ENCODE measurements around the gene METTL27. TPM values are rescaled to one million over a fixed set of nuclear protein-coding genes. Genes with fewer than 3 reads are reported as not detected.

The METTL27 gene
- total and polyA plus RNA-seq, 2 experiments from 2014 or later, result 10.1 to 11.0 TPM

- TF ChIP-seq STAT1 (IDR thresholded peaks at IDR 0.05; ENCODE audit: unreplicated experiment) (no peak), JUNB (IDR thresholded peaks at IDR 0.05; ENCODE audit: unreplicated experiment) (no peak), CREB1 (CRISPR knock-in tag; IDR thresholded peaks at IDR 0.05; ENCODE audit: low read depth) (no peak)
Observed at GRCh38 chr7:73882047-73882402, 39.7 kb upstream of the METTL27 start (continued).

DNA sequence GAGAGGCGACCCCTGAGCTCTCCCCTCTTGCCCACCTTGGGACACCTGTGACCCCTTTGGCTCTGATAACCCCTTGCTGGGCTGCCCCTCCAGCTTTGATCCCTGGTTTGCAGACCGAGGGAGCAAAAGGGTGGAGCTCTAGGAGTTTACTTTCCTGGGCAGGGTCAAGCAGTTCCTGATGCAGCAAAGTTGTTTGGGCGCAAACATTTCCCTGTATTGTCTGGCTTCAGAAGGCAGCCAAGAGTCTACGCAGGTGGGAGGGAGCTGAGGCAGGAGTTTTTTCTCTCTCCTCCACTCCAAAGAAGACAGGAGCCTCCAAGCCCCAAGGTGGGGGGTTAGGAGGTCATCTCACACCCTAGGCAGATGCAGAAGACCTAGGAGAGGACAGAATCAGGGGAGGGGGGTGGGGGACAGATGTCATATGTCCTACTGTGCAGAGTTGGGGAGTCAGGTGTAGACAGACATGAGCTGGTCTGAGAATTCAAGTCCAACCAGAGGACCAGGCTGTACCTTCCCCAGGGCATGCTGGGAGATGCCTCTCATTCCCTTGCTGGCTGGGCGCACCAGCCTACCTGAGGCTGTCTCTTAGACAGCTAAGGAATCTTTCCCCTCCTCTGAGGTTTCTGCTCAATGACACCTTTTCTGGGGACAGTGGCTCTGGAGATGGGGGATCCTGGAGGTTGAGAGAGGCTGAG, 39.2 kb upstream of the METTL27 start:
- no peaks in the 10 kb centered on the region for H3K4me1 ChIP-seq (ENCODE audit: insufficient read depth)
- no peaks in the 10 kb centered on the region for H3K9me2 ChIP-seq (ENCODE audit: insufficient read depth)
- H3K27me3 ChIP-seq (ENCODE audit: insufficient read depth), result no peaks in the 10 kb centered on the region
- H3K4me3 ChIP-seq, result no peak overlapping the region
- H3K36me3 ChIP-seq (ENCODE audit: insufficient read depth), result no peaks in the 10 kb centered on the region
- H3K4me2 ChIP-seq, result no peak overlapping the region
- Mint-ChIP-seq H3K9me3 (no peaks in the 10 kb centered on the region), H3K4me3 (no peak overlapping the region), H3K27me3 (ENCODE audit: insufficient read depth, low read depth, poor library complexity) (peaks cover 4% of the 10 kb centered on the region), H3K4me1 (peaks cover 3% of the 10 kb centered on the region; the same call in 2 of the 3 replicates), H3K36me3 (ENCODE audit: low read depth) (no peaks in the 10 kb centered on the region), H3K27ac (no peak overlapping the region)
- TF ChIP-seq, protein P1, sequence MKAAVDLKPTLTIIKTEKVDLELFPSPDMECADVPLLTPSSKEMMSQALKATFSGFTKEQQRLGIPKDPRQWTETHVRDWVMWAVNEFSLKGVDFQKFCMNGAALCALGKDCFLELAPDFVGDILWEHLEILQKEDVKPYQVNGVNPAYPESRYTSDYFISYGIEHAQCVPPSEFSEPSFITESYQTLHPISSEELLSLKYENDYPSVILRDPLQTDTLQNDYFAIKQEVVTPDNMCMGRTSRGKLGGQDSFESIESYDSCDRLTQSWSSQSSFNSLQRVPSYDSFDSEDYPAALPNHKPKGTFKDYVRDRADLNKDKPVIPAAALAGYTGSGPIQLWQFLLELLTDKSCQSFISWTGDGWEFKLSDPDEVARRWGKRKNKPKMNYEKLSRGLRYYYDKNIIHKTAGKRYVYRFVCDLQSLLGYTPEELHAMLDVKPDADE (IDR thresholded peaks at IDR 0.05), result no peak
- TF ChIP-seq JUNB (IDR thresholded peaks at IDR 0.05; ENCODE audit: unreplicated experiment) (no peak), EZH2phosphoT487 (IDR thresholded peaks at IDR 0.05; ENCODE audit: unreplicated experiment) (no peak), REST (IDR thresholded peaks at IDR 0.05; ENCODE audit: unreplicated experiment) (no peak), CTCF (conservative IDR thresholded peaks at IDR 0.05; ENCODE audit: low read depth in 2 of 2) (no peak), ZNF462 (CRISPR knock-in tag; IDR thresholded peaks at IDR 0.05) (no peak), NANOG (IDR thresholded peaks at IDR 0.05; ENCODE audit: borderline replicate concordance) (no peak), EZH2 (IDR thresholded peaks at IDR 0.05; ENCODE audit: low read depth, unreplicated experiment) (no peak), ZNF114 (CRISPR knock-in tag; IDR thresholded peaks at IDR 0.05) (no peak)
- no peak overlapping the region for H2AFZ ChIP-seq
- no peaks in the 10 kb centered on the region for H4K20me1 ChIP-seq (replicated peaks; ENCODE audit: insufficient read depth)
- no peaks in the 10 kb centered on the region for H3K79me2 ChIP-seq (replicated peaks; ENCODE audit: insufficient read depth)
- H3F3A ChIP-seq (replicated peaks; ENCODE audit: low read depth), result no peaks in the 10 kb centered on the region
- ATAC-seq (no peak), DNase-seq (ENCODE audit: low spot score) (no peak)
- no peak overlapping the region for H3K27ac ChIP-seq (ENCODE audit: low read depth)
